CD4-positive, alpha-beta T cell treated with Interleukin-21 for 1 hour (primary cell): Measurements from ENCODE around the gene PRSS3.
"Not testable (repeated sequence)": the region's sequence is repeated elsewhere in the genome, so short reads cannot be mapped to it uniquely, and the experiment has no call there.

Source experiments
- DNase-seq: peaks from one replicate; pipeline ENCODE4 v3.0.0-alpha.2; 2020

PRSS3 gene

DNA sequence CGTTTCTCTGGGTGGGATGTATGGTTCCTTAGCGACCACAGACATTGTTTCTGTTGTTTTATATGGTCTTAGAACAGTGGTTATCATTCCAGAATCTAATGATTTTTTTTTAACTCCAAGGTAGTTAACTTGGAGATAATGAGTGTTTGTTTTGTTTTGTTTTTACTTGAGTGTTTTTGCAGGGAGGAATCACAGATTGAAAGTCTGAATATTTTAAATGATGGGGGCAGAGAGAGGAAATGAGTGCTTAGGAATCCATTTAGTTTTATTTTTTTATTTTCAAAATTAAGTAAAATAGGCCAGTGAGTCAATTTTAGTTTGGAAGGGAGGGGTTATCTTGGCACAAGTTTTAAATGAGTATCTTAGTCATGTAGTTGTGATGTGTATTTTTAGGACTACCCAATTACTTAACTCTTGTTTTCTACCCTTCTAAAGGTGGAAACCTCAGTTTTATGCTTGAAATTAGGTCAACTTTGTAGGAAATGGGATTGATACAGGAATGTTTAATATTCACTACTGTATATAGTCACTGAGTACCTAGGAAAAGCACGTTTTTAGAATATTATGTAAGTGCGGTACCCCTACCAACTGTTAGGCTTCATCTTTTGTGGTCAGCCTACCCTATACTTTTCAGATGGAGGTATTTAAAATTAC lies 23.6 kb downstream of the PRSS3 start:
- no peak for DNase-seq

DNA sequence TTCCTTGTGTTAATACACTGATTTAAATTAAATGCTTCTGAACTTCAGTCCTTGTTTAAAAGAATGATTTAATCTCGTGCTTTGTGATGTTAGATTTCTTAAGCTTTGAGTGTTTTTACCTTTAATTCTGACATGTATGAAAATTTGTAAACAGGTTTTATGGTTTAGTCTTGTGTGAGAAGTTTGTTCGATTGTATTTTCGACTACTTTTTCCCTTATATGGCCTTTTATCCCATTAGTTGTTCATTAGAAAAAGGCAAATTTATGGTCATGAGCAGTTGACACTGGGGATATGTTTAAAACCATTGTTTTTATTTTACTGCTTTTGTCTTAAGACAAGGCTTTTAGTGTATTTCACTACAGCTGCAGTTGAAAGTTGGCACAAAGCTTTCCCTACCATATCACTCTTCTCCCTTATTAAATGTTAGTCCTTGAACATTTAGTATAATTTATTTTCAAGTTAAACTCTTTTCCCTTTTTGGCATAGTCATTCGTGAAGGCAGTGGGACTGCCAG lies 24.9 kb downstream of the PRSS3 start:
- DNase-seq = no peak

DNA sequence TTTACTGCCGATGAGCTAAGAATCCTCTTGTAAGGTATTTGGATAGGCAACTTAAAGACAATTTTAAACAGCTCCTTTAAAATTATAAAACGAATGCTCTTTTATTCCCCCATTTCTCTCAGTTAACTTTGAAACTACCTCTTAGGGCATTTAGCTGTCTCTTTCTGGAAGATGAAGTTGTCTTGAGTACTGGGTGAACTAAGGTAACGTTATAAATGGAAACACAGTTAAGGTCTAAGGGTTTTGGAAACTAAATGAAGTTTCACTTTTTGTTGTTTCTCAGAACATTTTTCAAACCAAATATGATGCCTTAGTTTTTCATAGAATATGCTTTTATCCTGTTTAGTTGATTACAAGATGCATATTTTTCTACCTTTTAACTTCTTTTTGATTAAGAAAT lies 28.4 kb downstream of the PRSS3 start:
- no peak for DNase-seq

DNA sequence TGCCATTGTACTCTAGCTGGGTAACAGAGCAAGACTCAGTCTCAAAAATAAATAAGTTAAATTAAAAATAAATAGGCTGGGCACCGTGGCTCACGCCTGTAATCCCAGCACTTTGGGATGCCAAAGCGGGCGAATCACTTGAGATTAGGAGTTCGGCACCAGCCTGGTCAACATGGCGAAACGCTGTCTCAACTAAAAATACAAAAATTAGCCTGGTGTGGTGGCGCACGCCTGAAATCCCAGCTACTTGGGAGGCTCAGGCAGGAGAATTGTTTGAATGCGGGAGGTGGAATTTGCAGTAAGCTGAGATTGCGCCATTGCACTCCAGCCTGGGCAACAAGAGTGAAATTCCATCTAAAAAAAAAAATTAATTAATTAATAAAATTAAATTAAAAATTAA lies 31.9 kb downstream of the PRSS3 start:
- not testable (repeated sequence) for DNase-seq

DNA sequence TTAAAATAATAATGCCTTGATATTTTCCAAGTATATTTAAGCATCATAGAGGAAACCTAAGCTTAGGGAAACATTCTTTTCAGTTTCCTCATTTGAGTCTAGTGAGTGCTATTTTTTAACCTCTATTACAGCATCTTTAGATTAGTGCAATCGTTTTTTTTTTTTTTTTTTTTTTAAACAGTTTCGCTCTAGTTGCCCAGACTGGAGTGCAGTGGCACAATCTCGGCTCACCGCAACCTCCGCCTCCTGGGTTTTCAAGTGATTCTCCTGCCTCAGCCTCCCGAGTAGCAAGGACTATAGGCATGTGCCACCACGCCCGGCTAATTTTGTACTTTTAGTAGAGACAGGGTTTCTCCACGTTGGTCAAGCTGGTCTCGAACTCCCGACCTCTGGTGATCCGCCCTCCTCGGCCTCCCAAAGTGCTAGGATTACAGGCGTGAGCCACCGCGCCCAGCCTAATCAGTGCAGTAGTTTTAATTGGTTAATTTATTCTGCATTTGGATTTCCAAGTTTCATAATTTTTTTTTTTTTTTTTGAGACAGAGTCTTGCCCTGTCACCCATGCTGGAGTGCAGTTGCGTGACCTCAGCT lies 34.4 kb downstream of the PRSS3 start:
- DNase-seq = not testable (repeated sequence)

DNA sequence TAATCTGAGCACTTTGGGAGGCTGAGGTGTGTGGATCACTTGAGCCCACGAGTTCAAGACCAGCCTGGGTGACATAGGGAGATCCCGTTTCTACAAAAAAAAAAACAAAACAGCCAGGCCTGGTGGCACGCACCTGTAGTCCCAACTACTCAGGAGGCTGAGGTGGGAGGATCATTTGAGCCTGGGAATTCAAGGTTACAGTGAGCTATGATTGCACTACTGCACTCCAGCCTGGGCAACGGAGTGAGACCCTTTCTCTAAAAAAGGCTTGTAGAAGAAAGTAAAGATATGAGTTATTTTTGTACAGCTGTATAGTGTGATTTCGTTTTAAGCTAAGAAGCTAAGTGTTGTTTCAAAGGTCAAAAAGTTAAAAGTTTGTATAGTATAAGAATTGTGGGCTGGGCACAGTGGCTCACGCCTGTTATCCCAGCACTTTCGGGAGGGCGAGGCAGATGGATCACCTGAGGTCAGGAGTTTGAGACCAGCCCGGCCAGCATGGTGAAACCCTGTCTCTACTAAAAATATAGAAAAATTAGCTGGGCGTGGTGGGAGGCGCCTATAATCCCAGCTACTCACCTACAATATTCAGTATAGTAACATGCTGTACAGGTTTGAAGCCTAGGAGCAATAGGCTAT lies 40.4 kb downstream of the PRSS3 start:
- no peak for DNase-seq

DNA sequence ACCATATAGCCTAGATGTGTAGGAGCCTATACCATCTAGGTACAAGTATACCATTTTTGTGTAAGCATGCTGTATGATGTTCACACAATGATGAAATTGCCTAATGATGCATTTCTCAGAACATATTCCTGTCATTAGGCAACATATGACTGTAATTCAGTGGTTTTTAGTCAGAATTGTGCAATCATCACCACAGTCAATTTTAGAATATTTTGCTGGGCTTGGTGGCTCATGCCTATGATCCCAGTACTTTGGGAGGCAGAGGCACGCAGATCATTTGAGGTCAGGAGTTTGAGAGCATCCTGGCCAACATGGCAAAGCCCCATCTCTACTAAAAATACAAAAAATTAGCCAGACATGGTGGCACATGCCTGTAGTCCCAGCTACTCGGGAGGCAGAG lies 40.9 kb downstream of the PRSS3 start:
- not testable (repeated sequence) for DNase-seq

DNA sequence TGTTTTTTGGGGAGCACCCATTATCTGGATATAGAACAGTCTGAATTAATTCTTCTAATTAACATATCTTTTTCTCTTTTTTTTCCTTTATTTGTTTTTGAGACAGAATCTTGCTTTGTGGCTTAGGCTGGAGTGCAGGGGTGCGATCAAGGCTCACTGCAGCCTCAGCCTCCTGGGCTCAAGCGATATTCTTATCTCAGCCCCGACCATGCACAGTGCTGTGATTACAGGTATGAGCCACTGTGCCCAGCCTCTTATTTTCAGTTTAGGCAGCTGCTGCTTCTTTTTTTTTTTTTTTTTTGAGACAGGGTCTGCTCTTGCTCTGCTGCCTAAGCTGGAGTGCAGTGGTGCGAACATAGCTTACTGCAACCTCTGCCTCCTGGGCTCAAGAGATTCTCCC lies 41.8 kb downstream of the PRSS3 start:
- DNase-seq = no peak

DNA sequence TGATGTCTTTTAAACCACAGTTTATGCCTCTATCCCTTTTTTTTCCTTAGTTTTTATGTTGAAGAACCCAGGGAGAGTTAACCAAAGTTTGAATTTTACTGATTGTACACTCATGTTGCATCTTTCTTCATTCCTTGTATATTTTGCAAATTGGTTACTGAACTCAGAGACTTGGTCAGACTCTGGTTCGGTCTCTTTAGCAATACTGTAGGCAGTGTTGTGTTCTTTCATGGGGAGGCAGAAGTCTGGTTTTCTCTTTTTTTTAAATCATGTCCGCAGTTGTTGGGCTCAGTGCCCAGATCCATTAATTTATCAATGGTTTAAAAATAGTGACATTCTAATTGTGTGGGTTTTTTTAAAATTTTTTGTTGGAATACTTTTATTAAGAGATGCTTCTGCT lies 45.0 kb downstream of the PRSS3 start:
- no peak for DNase-seq

DNA sequence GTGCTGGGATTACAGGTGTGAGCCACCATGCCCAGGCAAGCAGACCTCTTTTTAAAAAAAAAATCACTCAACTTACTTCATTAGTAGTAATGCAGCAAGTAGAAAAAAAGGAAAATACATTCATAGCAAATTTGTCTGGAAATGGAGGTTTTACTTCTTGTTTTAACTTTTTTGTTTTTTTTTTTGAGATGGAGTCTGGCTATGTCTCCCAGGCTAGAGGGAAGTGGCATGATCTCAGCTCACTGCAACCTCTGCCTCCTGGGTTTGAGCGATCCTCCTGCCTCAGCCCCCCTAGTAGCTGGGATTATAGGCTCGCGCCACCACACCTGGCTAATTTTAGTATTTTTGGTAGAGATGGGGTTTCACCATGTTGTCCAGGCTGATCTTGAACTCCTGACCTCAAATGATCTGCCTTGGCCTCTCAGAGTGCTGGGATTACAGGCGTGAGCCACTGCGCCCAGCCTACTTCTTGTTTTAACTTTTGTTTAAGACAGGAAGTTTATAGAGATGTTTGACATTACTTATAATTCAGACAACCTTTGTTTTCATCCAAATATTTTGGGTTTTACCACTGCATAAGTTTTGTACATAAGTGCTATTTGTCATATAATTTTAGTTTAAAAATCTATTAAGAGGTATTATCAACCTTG lies 48.1 kb downstream of the PRSS3 start:
- no peak for DNase-seq

DNA sequence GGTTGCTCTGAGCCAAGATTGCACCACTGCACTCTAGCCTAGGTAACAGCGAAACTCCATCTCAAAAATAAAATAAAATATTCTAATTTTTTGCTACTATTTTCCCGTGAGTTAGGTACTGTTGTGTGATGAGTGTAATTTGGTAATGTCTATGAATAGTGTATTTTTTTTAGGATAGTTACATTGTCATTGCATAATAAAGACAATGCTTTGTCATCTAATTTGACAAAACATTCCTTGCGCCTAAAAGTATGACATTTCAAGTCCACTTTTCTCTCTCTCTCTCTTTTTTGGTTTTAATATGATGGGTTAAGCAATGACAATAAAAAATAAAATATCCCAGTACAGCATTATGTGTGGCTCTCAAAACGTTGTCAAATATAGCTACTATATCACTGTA lies 50.9 kb downstream of the PRSS3 start:
- no peak for DNase-seq

DNA sequence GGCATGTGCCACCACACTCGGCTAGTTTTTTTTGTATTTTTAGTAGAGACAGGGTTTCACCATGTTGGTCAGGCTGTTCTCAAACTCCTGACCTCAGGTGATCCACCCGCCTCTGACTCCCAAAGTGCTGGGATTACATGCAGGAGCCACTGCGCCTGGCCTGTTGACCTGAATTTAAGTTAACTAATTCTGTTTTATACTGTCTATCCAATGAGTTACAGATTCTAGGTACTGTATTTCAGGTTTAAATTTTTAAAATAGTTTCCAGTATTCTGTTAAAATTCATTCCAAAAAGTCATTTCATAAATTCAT lies 52.5 kb downstream of the PRSS3 start:
- DNase-seq = not testable (repeated sequence)
